HepG2 (cell line): ENCODE measurements around the gene AFAP1L2. TPM values are rescaled to one million over a fixed set of nuclear protein-coding genes. Genes with fewer than 3 reads are reported as not detected.

Experiments used
- ATAC-seq: fragments of 200-7000 bp; cut with Tn5 transposase; 3 replicates; pipeline ENCODE4 v1.9.1; 2020; ENCODE audit warnings: mild to moderate bottlenecking, moderate library complexity
- BruUV-seq: library from RNA; stranded (reverse); fragments of 400-500 nt; replicated peaks from 2 replicates; lab custom pipeline; 2021; lab: Mats Ljungman, UMichigan
- CTCF ChIA-PET: fragments of 300-600 bp; formaldehyde crosslinking; extraction: SDS; loops from one replicate; lab custom pipeline; 2021; ENCODE audit warnings: low total read pairs, inconsistent platforms, low intra/inter-chr PET ratio; lab: Yijun Ruan, JAX
- POLR2A ChIA-PET: fragments of 350-600 bp; sonication (Branson Sonifier 250); formaldehyde crosslinking; loops from one replicate; lab custom pipeline; 2020; ENCODE audit warnings: antibody characterized with exemption, inconsistent platforms; lab: Yijun Ruan, JAX
- DNase-seq: peaks from one replicate; pipeline ENCODE4 v3.0.0-alpha.2; 2015; ENCODE audit warnings: low spot score
- FAIRE-seq: peaks from 3 replicates; lab custom pipeline; 2011; peaks lifted over from hg19 to GRCh38; lab: Jason Lieb, UNC
- H2AFZ ChIP-seq: one replicate; pipeline ENCODE4 v1.6.1; 2011; ENCODE audit warnings: low read length, inconsistent platforms
- H3K27ac ChIP-seq: fragments of 300-600 bp; 3 replicates; pipeline ENCODE4 v1.8.0; 2011; ENCODE audit warnings: mixed run types, mild to moderate bottlenecking, mixed read lengths, low read length, inconsistent platforms; ENCODE audit not compliant: insufficient read depth; ENCODE audit errors: extremely low read length
- H3K27me3 ChIP-seq, 2 experiments: fragments of 200-600 bp in 1 of 2; 2 replicates in 1 of 2; 3 replicates in 1 of 2; pipeline versions ENCODE4 v1.6.0 to v1.8.0; 2011; ENCODE audit warnings: low read length in 2 of 2, mild to moderate bottlenecking in 2 of 2, moderate library complexity in 2 of 2, inconsistent platforms in 1 of 2; ENCODE audit not compliant: insufficient read depth in 2 of 2, control insufficient read depth in 1 of 2
- H3K36me3 ChIP-seq, 2 experiments: fragments of 200-600 bp in 1 of 2; replicated peaks in 1 of 2; 2 replicates in 1 of 2; 3 replicates in 1 of 2; pipeline versions ENCODE4 v1.5.1 to v1.8.0; 2011; ENCODE audit warnings: low read length in 2 of 2, inconsistent platforms in 1 of 2; ENCODE audit not compliant: insufficient read depth in 2 of 2, control insufficient read depth in 1 of 2
- H3K4me1 ChIP-seq: 2 replicates; pipeline ENCODE4 v1.5.1; 2012; ENCODE audit warnings: low read length, inconsistent platforms; ENCODE audit not compliant: insufficient read depth
- H3K4me2 ChIP-seq: 2 replicates; pipeline ENCODE4 v1.6.0; 2011; ENCODE audit warnings: low read depth, low read length, inconsistent platforms
- H3K4me3 ChIP-seq, 3 experiments: fragments of 200-600 bp in 1 of 3; sonication (generic), shearing (Covaris generic) in 1 of 3; replicated peaks in 1 of 3; 2 replicates each; pipeline ENCODE4 v1.5.1; 2011 to 2016; ENCODE audit warnings: low read length in 3 of 3, inconsistent platforms in 2 of 3, low read depth in 2 of 3, mild to moderate bottlenecking in 2 of 3, control low read depth in 1 of 3, mixed read lengths in 1 of 3; ENCODE audit not compliant: insufficient read depth in 1 of 3
- H3K79me2 ChIP-seq: one replicate; pipeline ENCODE4 v1.6.1; 2011; ENCODE audit warnings: low read length, inconsistent platforms; ENCODE audit not compliant: insufficient read depth
- H3K9ac ChIP-seq: 2 replicates; pipeline ENCODE4 v1.6.0; 2011; ENCODE audit warnings: mild to moderate bottlenecking, low read depth, low read length, inconsistent platforms; ENCODE audit not compliant: insufficient read depth
- H3K9me3 ChIP-seq: 2 replicates; pipeline ENCODE4 v1.5.1; 2012; ENCODE audit warnings: mild to moderate bottlenecking, low read length
- H4K20me1 ChIP-seq: 2 replicates; pipeline ENCODE4 v1.6.0; 2011; ENCODE audit warnings: inconsistent platforms, mild to moderate bottlenecking, low read length, moderate library complexity; ENCODE audit not compliant: insufficient read depth
- CTCF ChIP-seq: sonication (generic); formaldehyde crosslinking; IDR thresholded peaks from 2 replicates; pipeline ENCODE4 v1.5.0; 2020; ENCODE audit warnings: mild to moderate bottlenecking, missing genetic modification reagents, moderate library complexity
- PTBP1 ChIP-seq: fragments of 200-400 bp; formaldehyde crosslinking; IDR thresholded peaks from 2 replicates; pipeline ENCODE4 v1.6.1; 2018; ENCODE audit warnings: low read length, low read depth; ENCODE audit not compliant: poor library complexity, severe bottlenecking
- ZFP62 ChIP-seq: sonication (generic); formaldehyde crosslinking; IDR thresholded peaks from 2 replicates; pipeline ENCODE4 v1.4.0; 2020; ENCODE audit warnings: missing genetic modification reagents
- ZNF12 ChIP-seq: sonication (generic); formaldehyde crosslinking; IDR thresholded peaks from 2 replicates; pipeline ENCODE4 v1.5.0; 2020; ENCODE audit warnings: missing genetic modification reagents
- ZNF124 ChIP-seq: sonication (generic); formaldehyde crosslinking; IDR thresholded peaks from 2 replicates; pipeline ENCODE4 v1.4.0; 2020; ENCODE audit warnings: missing genetic modification reagents
- ZNF569 ChIP-seq: sonication (generic); formaldehyde crosslinking; IDR thresholded peaks from 2 replicates; pipeline ENCODE4 v1.5.0; 2020; ENCODE audit warnings: mild to moderate bottlenecking, missing genetic modification reagents, moderate library complexity, borderline replicate concordance
- ZNF773 ChIP-seq: sonication (generic); formaldehyde crosslinking; IDR thresholded peaks from 2 replicates; pipeline ENCODE4 v1.4.0; 2020; ENCODE audit warnings: missing genetic modification reagents, borderline replicate concordance
- ZNF891 ChIP-seq: sonication (generic); formaldehyde crosslinking; IDR thresholded peaks from 2 replicates; pipeline ENCODE4 v1.5.0; 2020; ENCODE audit warnings: mild to moderate bottlenecking, missing genetic modification reagents
- WGBS: methylation state at CpG from one replicate; pipeline ENCODE4 v1.1.6; 2017; ENCODE audit warnings: low lambda C conversion rate; 5-methylcytosine and 5-hydroxymethylcytosine counted together
- in situ Hi-C: cut with HindIII; loops from 2 replicates; pipeline ENCODE4 v1.10.0; 2017; ENCODE audit warnings: low pct_unique_long_range_greater_than_20kb; ENCODE audit not compliant: extremely low pct_ligation_motif_present
- intact Hi-C: fragments of 100-400 bp; cut with micrococcal nuclease; formaldehyde crosslinking; loops from one replicate; pipeline ENCODE4 v1.10.0; 2022; ENCODE audit not compliant: unreplicated experiment
- polyA plus RNA-seq, 8 experiments: library from polyadenylated mRNA; depleted of rRNA in 3 of 8; stranded (reverse) in 7 of 8; unstranded in 1 of 8; fragments of >200 nt; fragmentation: Illumina TruSeq in 4 of 8; extraction: Trizol in 4 of 8; gene quantifications; 2 replicates each; pipeline versions ENCODE4 v1.2.1 to v1.2.3, GENCODE V29; 2011 to 2016; ENCODE audit warnings: low read depth in 4 of 8, missing spikeins in 1 of 8, mixed read lengths in 1 of 8; ENCODE audit not compliant: insufficient read depth in 1 of 8
- total RNA-seq, 5 experiments: library from RNA; depleted of rRNA; stranded (reverse); fragments of >200 nt; fragmentation: Illumina TruSeq; extraction: Trizol; gene quantifications; 2 replicates each; pipeline ENCODE4 v1.2.3, GENCODE V29; 2016; ENCODE audit warnings: low read depth in 1 of 5

AFAP1L2 gene
- total and polyA plus RNA-seq, 2 of the 13 experiments (the other 11 are each of a cell fraction or from before 2014, with no cell fraction given), result not detected

- ChIA-PET CTCF (no interaction called here), POLR2A (no interaction called here)
- Histone ChIP-seq H2AFZ (no peak overlapping the region), H3K27me3 (peaks cover under 1 to 35% of the 10 kb centered on the region in 2 experiments; a peak in 3 of 5 replicates), H3K9ac (no peak overlapping the region), H4K20me1 (no peaks in the 10 kb centered on the region), H3K79me2 (no peaks in the 10 kb centered on the region), H3K36me3 (no peaks in the 10 kb centered on the region), H3K9me3 (no peaks in the 10 kb centered on the region), H3K27ac (no peak overlapping the region), H3K4me1 (no peaks in the 10 kb centered on the region), H3K4me2 (no peak overlapping the region), H3K4me3 (no peak overlapping the region)
- intact Hi-C loops, result no loop called here
- DNase-seq (no peak), FAIRE-seq (no peak), ATAC-seq (no peak)
- in situ Hi-C loops, result no loop called here
- WGBS, result 41% methylated on average over 10 of the region's 10 CpGs
- BruUV-seq, result no TSS peak
- TF ChIP-seq ZNF569 (no peak), PTBP1 (no peak), ZNF773 (no peak), ZNF891 (CRISPR knock-in tag) (no peak), CTCF (CRISPR knock-in tag) (no peak), ZNF12 (CRISPR knock-in tag) (no peak), ZNF124 (no peak), ZFP62 (CRISPR knock-in tag) (no peak)
Observed at GRCh38 chr10:114345701-114346100, 58.6 kb downstream of the AFAP1L2 start.
